Measurements from ENCODE around the gene TSPEAR. TPM values are rescaled to one million over a fixed set of nuclear protein-coding genes. Genes with fewer than 3 reads are reported as not detected.
"Not testable (repeated sequence)": the region's sequence is repeated elsewhere in the genome, so short reads cannot be mapped to it uniquely, and the experiment has no call there.

TSPEAR gene
- total RNA-seq, 4 donors from 2014 or later = not detected

GRCh38 chr21:44650265-44650972 is 61.0 kb downstream of the TSPEAR start:
- no peak for DNase-seq (ENCODE audit: low spot score in 2 of 2)
- Histone ChIP-seq H3K36me3 (no peaks in the 10 kb centered on the region), H3K4me3 (no peak overlapping the region), H3K27me3 (no peaks in the 10 kb centered on the region), H3K4me1 (no peaks in the 10 kb centered on the region), H3K9me3 (peaks cover 0 to 15% (median under 1%) of the 10 kb centered on the region in 4 donors), H3K27ac (no peak overlapping the region)
- TF ChIP-seq EP300 (IDR thresholded peaks at IDR 0.05) (no peak), POLR2A (IDR thresholded peaks at IDR 0.05) (no peak), CTCF (IDR thresholded peaks at IDR 0.05) (no peak)
- 87 to 91% methylated on average over 20 of the region's 20 CpGs for WGBS, 2 donors

GRCh38 chr21:44649521-44650100 is 61.8 kb downstream of the TSPEAR start:
- 68 to 76% methylated on average over 15 to 18 of the region's 18 CpGs for WGBS, 2 donors
- DNase-seq (ENCODE audit: low spot score in 2 of 2) = no peak
- Histone ChIP-seq H3K4me1 (no peaks in the 10 kb centered on the region), H3K27me3 (no peaks in the 10 kb centered on the region), H3K4me3 (no peak overlapping the region), H3K9me3 (peaks cover 0 to 23% (median 4%) of the 10 kb centered on the region in 4 donors), H3K36me3 (no peaks in the 10 kb centered on the region), H3K27ac (no peak overlapping the region)
- no peak for TF ChIP-seq POLR2A (IDR thresholded peaks at IDR 0.05)
- no peak for TF ChIP-seq CTCF (IDR thresholded peaks at IDR 0.05)
- TF ChIP-seq EP300 (IDR thresholded peaks at IDR 0.05) = no peak

GRCh38 chr21:44648557-44649311 is 62.6 kb downstream of the TSPEAR start:
- Histone ChIP-seq H3K9me3 (peaks cover 0 to 32% (median 4%) of the 10 kb centered on the region in 4 donors), H3K27me3 (no peaks in the 10 kb centered on the region), H3K4me3 (no peak overlapping the region), H3K4me1 (no peaks in the 10 kb centered on the region), H3K27ac (no peak overlapping the region), H3K36me3 (no peaks in the 10 kb centered on the region)
- TF ChIP-seq CTCF (IDR thresholded peaks at IDR 0.05) (no peak), EP300 (IDR thresholded peaks at IDR 0.05) (no peak), POLR2A (IDR thresholded peaks at IDR 0.05) (no peak)
- DNase-seq (ENCODE audit: low spot score in 2 of 2) = no peak
- WGBS, 2 donors = 68 to 69% methylated on average over 26 to 28 of the region's 33 CpGs

GRCh38 chr21:44647222-44647552 is 64.2 kb downstream of the TSPEAR start:
- H3K27me3 ChIP-seq = no peaks in the 10 kb centered on the region
- no peak overlapping the region for H3K4me3 ChIP-seq
- DNase-seq (ENCODE audit: low spot score in 2 of 2) = no peak
- peaks cover 0 to 41% (median 4%) of the 10 kb centered on the region in 4 donors for H3K9me3 ChIP-seq
- no peaks in the 10 kb centered on the region for H3K4me1 ChIP-seq
- 52 to 64% methylated on average over 8 of the region's 8 CpGs for WGBS, 2 donors
- no peaks in the 10 kb centered on the region for H3K36me3 ChIP-seq
- no peak overlapping the region for H3K27ac ChIP-seq
- no peak for TF ChIP-seq CTCF (IDR thresholded peaks at IDR 0.05)
- TF ChIP-seq POLR2A (IDR thresholded peaks at IDR 0.05) = no peak
- TF ChIP-seq EP300 (IDR thresholded peaks at IDR 0.05) = no peak

- not testable (repeated sequence) for H3K4me3 ChIP-seq; H3K4me1 ChIP-seq; DNase-seq (ENCODE audit: low spot score in 2 of 2); H3K36me3 ChIP-seq; H3K27ac ChIP-seq; H3K27me3 ChIP-seq
- 75 to 77% methylated on average over 15 to 16 of the region's 21 CpGs for WGBS, 2 donors
- peaks cover 0 to 44% (median 4%) of the 10 kb centered on the region in 4 donors for H3K9me3 ChIP-seq
Observed at GRCh38 chr21:44646366-44647221, 64.8 kb downstream of the TSPEAR start, which contains the start of gene KRTAP10-11. TSS of gene KRTAP10-11 (plus strand) at chr21:44646414. CDS start at chr21:44646459, 45 bp downstream.
